Measurements from ENCODE around the gene PHYKPL.
"Not testable (repeated sequence)": the region's sequence is repeated elsewhere in the genome, so short reads cannot be mapped to it uniquely, and the experiment has no call there.

Gene PHYKPL

GRCh38 chr5:178206166-178207101 is 26.2 kb downstream of the PHYKPL start:
- no peak for DNase-seq (ENCODE audit: low spot score)

DNA sequence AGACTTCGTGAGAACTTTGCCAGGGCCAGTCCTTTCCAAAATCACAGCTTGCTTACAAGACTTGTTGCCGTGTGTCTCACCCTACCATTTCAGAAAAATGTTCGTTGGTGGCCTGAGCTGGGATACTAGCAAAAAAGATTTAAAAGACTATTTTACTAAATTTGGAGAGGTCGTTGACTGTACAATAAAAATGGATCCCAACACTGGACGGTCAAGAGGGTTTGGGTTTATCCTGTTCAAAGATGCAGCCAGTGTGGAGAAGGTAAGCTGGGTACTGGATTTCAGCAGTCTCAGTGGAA is 26.9 kb downstream of the PHYKPL start:
- DNase-seq (ENCODE audit: low spot score), result no peak

DNA sequence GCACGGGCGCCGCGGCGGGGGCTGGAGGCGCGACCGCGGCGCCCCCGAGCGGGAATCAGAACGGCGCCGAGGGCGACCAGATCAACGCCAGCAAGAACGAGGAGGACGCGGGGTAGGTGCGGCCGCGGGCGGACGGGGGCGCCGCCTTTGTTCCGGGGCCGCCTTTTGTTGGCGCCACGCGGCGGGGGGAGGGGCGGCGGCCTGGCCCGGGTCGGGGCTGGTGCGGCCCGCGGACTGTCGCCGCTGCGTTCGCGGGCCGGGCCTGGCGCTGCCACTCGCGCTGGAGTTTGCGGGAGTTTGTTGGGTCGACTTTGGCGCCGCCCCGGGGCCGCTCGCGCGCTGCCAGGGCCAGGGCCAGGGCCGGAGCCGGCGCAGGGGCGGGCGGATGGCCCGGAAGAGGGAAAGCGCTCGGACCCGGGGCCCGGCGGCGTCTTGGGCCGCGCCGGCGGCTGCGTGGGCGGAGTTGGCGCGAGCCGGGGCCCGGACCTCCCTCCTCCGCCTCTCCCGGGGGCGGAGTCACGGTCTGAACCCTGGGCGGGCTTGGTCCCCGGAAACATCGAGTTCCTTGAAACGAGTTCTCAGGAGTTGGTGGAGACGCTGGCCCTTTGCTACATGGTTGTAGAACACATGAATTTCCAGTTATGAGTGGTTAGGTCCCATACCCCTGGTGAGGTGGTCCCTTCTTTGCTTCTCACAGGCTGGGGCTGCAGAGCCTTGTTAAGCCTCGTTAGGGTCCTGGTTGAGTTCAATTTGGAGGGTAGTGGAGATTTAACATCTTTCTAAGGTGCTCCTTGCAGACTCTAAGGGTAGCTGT is 27.5 kb downstream of the PHYKPL start:
- peak; percentile 34 for DNase-seq (ENCODE audit: low spot score)

DNA sequence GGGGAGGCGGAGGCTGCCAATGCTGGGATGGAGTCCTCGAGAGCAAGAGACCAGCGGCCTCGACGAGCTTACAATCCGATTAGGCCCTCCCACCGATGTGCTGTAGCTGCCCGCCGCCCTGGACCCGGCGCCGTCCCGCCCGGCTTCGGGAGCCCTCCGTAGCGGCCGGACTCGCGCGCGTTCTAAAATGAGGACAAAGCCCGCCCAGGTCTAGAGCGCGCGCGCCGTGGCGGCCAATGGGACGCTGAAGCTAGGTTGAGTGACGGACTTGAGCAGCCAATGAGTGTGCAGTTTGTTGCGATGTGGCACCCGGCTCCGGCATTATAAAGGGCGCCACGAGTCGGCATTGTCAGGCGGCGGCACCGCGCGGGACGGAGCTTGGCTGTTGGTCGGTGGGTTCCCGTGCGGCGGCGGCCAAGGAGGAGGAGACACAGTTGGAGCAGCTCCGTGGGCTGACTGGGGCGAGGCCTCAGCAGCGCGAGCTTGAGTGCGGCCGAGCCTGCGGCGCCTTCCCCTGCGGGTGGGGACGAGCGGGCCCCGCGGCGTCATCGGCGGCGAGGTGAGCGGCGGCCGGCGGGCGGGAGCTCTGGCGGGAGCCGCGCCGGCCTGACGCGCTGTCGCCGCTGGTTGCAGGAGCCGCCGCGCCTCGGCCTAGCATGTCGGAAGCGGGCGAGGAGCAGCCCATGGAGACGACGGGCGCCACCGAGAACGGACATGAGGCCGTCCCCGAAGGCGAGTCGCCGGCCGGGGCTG is 28.2 kb downstream of the PHYKPL start, which contains the start of gene HNRNPAB:
HNRNPAB (plus strand) TSS at position 352 of the 753 bp plus-strand sequence; CDS start at position 657, 305 bp downstream.
- DNase-seq (ENCODE audit: low spot score), result peak; percentile 95

DNA sequence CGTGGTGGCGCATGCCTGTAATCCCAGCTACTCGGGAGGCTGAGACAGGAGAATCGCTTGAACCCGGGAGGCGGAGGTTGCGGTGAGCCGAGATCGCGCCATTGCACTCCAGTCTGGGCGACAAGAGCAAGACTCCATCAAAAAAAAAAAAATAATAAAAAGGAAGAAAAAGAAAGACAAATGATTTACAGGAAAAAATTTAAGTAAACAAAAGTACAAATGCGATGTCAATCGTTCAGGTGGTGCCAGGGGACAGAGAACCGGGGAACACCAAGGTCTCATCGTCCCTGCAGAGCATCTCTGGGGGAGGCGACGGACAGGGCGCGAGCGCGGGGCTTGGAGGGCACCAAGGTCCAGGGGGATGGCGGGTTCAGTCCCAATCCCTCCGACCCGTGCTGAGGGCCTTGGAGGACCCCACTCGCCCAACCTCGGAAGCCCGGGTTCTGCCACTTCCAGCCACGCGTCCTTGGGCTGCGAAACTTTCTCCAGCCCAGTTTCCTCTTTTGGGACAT is 28.9 kb downstream of the PHYKPL start:
- no peak for DNase-seq (ENCODE audit: low spot score)

GRCh38 chr5:178202541-178202940 is 30.1 kb downstream of the PHYKPL start:
- no peak for DNase-seq (ENCODE audit: low spot score)

DNA sequence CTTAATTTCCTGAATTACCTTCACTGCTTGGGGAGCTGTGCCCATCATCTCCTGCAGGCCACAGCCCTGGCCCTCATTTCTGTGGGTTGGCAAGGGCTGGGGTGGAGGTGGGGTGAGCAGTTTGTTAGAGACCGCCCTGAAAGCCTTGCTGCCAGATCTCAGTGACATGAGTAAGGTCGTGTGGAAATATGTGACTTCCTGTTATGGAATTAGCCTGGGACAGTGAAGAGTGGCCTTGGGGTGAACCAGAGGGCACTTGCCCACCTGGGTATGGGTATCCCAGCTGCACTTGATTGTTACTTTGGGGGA is 30.7 kb downstream of the PHYKPL start:
- no peak for DNase-seq (ENCODE audit: low spot score)

- no peak for DNase-seq (ENCODE audit: low spot score)
These were observed 31.2 kb downstream of the PHYKPL start for GRCh38 chr5:178201221-178201926.

DNA sequence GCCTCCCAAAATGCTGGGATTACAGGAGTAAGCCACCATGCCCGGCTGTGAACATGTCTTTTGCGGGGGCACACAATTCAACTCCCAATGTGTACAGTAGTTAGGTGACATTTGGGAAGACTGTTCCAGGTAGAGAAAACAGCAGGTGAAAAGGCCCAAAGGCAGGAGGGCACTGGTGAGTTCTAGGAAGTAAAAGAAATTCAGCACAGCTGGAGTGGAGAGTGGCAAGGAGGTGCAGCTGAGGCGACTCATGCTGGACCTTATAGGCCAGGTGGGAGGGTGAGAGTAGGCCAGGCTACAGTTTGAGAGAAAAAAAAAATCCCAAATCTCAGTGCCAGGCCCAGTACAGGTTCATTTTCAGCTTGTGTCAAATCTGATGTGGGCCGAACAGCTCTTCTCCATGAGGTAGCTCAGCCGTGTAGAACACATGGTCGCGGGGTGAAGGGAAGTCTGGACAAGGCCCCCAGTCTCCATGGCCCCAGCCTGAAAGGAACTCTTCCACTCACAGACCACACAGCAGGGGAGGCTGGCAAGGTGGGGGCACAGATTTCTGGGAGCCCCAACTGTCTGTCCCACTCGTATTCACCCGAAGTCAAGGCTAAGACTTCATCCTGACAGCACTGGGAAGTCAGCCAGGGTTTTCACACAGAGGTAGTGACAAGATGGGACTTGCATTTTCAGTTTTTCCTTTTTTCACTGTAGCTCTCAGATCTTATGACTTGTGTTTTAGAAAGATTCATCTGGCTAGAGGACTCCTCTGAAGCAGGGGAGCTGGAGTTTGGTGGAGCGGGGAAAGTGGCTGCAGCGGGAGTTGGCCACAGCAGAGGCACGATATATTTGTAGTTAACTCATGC is 32.8 kb downstream of the PHYKPL start:
- no peak for DNase-seq (ENCODE audit: low spot score)

DNA sequence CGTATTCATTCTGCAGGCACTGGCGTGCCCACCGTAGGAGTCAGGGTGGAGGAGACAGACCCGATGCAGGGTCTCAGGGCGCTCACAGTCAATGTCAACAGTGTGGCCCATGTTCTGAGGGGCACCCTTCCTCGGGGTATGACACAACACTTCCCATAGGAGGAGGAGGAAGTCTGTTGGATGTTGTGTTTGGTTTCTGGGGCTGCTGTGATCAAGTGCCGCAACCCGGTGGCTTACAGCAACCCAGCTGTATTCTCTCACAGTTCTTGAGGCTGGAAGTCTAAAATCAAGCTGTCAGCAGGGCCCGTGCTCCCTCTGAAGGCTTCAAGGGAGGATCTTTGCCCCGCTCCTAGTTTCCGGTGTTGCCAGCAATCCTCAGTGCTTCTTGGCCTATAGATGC is 33.9 kb downstream of the PHYKPL start:
- no peak for DNase-seq (ENCODE audit: low spot score)

- not testable (repeated sequence) for DNase-seq (ENCODE audit: low spot score)
These were observed 34.5 kb downstream of the PHYKPL start for GRCh38 chr5:178198151-178198550.

GRCh38 chr5:178196986-178197385 is 35.6 kb downstream of the PHYKPL start:
- no peak for DNase-seq (ENCODE audit: low spot score)

DNA sequence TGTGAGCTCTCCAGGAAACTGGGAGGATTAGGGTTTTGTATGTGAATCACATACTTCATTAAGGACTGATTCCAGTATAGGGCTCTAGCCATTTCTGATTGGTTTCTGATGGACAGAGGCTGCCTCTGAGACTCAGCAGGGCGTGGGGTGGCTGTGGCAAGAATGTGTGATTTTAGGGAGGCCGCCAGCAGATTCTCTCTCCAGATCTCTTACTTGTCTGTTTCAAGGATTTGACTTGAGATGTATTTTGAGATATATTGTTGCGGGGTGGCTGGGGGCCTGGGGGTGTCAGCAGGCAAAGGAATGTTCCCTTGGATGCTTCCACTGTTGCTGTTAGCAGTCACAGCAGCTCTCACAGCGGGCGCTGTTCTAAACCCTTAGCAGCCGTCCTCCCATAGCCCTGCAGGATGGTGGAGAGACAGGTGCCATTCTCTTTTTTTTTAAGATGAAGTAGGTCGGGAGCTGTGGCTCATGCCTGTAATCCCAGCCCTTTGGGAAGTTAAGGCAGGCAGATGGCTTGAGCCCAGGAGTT is 36.3 kb downstream of the PHYKPL start:
- DNase-seq (ENCODE audit: low spot score), result no peak

- no peak for DNase-seq (ENCODE audit: low spot score)
These were observed 38.6 kb downstream of the PHYKPL start for GRCh38 chr5:178194026-178194425.

- DNase-seq (ENCODE audit: low spot score), result no peak
These were observed 39.3 kb downstream of the PHYKPL start for GRCh38 chr5:178193251-178193809.

- DNase-seq (ENCODE audit: low spot score), result no peak
These were observed 39.8 kb downstream of the PHYKPL start for GRCh38 chr5:178192787-178193186.

DNA sequence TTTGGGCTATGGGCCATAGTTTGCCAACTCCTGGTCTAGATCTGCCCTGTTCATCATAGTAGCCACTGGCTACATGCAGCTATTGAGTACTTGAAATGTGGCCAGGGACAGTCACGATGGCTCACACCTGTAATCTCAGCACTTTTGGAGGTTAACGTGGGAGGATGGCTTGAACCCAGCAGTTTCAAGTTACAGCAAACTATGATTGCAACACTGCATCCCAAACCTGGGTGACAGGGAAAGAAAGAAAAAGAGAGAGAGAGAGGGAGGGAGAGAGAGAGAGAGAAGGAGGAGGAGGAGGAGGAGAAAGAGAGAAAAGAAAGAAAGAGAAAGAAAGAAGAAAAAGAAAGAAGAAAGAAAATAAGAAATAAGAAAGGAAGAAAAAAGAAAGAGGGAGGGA is 40.4 kb downstream of the PHYKPL start:
- DNase-seq (ENCODE audit: low spot score), result no peak

DNA sequence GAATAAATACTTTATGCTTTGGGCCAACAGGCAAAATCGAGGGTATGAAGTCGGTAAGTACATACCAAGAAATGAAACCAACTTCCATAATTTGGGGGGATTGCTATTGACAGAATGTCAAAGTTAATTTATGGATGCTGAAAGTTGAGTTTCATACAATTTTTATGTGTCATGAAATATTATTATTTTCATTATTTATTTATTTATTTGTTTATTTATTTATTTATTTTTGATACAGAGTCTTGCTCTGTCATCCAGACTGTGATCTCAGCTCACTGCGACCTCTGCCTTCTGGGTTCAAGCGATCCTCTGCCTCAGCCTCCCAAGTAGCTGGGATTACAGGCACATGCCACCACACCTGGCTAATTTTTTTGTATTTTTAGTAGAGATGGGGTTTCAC is 40.9 kb downstream of the PHYKPL start:
- DNase-seq (ENCODE audit: low spot score), result no peak

- DNase-seq (ENCODE audit: low spot score), result no peak
These were observed 43.2 kb downstream of the PHYKPL start for GRCh38 chr5:178189433-178189832.

GRCh38 chr5:178187014-178187413 is 45.6 kb downstream of the PHYKPL start, which contains the start of gene GMCL2:
GMCL2 (minus strand) TSS chr5:178187371; CDS start chr5:178187299, 72 bp downstream.
- DNase-seq (ENCODE audit: low spot score), result no peak
